Measurements from ENCODE around the gene ETV6. TPM values are rescaled to one million over a fixed set of nuclear protein-coding genes. Genes with fewer than 3 reads are reported as not detected.

The ETV6 gene
- total RNA-seq, 1 donor from 2014 or later = 25.3 TPM

DNA sequence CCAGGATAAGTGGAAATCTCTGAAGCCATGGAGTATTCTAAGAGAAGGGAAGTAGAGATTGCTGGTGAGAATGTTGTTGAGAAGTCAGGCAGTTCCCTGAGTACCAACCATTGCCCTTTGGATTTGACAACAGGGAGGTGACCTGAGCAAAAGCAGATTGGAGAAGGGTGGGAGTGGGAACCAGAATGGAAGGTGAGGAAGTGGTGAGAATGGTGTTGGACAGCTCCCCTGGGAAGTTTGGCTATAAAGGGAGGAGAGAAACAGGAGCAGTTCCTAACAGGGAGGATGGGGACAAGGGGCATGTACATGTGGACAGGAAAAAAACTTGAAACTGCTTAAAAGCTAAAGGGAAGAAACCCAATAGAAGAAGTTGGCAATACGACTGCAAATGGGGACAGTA is 198.1 kb downstream of the ETV6 start:
- intact Hi-C loops (cut with micrococcal nuclease) = no loop called here

DNA sequence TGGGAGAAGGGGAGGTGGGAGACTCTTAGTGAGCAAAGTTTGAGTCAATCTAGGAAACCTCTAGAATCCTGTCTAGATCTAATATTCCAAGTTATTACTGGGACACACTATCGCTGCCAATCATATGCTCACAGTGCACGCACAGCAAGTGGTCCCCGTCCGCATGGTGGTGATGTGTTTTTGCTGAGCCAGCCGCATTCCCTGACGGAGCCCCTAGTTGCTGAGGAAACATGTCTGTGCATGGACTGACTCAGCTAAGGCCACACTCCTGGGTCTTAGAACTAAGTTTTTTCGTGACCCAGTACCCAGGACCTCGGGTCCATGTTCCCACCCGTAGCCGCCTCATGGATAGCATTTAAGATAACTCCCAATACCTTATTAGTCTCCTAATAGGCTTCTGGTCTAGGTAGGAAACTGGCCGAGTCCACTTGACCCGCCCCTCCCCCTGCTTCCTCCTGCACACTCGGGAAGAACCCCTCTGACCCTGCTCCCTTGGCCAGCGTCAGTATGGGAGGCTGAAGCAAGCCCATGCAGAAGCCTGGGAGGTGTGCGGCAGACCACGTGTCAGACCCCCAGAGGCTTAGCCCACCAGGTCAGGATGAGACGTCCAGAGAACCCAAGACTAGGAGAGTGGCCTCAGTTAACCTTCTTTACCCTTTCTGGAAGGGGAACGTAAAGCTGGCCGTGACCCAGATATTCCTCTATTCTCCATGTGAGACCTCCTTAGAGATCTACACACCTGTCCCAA is 200.5 kb downstream of the ETV6 start:
- intact Hi-C loops (cut with micrococcal nuclease) = no loop called here

DNA sequence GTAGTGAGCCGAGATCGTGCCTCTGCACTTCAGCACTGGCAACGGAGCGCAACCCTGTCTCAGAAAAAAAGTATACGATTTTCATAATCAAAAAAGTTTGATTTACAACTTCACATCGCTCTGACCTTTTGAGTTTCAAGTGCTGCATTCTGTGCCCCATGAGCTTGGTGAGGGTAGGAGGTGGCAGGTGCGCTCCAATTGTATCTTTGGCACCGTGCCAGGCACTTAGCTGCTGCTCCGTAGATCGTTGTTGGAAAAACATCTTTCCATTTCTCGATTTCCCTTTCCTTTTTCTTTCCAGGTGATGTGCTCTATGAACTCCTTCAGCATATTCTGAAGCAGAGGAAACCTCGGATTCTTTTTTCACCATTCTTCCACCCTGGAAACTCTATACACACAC is 203.7 kb downstream of the ETV6 start:
- intact Hi-C loops (cut with micrococcal nuclease) = no loop called here

DNA sequence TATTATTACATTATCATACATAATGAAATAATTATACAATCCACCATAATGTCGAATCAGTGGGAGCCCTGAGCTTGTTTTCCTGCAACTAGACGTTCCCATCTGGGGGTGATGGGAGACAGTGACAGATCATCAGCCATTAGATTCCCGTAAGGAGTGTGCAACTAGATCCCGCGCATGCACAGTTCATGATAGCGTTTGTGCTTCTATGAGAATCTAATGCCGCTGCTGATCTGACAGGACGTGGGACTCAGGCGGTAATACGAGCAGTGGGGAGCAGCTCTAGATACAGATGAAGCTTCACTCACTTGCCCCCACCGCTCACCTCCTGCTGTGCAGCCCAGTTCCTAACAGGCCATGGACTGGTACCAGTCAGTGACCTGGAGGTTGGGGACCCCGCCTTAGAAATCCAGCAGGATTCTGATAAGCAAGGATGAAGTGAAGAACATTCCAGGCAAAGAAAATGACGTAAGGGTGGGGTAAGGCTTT is 204.6 kb downstream of the ETV6 start:
- intact Hi-C loops (cut with micrococcal nuclease) = no loop called here

DNA sequence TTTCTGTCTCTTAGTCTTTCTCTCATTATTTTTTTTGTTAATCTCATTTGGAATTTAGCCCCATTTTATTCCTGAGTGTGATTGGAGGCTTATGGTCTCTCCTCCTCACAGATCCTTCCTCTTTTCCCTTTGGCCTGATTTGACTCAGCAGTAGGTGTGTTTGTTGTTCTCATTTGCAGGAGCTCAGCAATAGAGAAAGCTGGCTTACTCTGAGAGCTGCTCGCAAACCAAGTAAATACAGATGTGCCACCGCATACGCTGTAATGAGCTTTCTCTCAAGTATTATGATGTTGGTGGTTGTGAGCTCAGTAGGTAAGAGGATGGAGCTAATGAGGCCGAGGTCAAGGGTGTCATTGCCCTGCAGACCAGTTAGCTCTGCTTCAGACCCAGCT is 206.5 kb downstream of the ETV6 start:
- intact Hi-C loops (cut with micrococcal nuclease) = no loop called here

DNA sequence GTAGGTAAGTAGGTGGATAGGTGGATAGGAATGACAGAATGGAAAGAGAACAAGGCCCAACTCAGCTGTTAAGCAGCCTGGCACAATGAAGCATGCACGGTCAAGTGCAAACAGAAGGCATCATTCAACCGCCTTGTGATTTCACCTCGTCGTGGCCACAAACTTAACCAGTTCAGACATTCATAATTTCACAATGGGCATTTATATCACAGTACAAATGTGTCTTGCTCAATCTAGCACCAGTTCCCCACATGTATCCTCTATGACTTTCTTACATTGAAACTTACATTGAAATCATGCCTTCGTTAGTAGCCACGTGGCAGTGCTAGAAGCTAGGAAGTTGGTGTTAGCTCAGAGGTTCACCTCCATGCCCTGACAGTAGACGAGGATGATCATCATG is 207.5 kb downstream of the ETV6 start:
- intact Hi-C loops (cut with micrococcal nuclease) = no loop called here

DNA sequence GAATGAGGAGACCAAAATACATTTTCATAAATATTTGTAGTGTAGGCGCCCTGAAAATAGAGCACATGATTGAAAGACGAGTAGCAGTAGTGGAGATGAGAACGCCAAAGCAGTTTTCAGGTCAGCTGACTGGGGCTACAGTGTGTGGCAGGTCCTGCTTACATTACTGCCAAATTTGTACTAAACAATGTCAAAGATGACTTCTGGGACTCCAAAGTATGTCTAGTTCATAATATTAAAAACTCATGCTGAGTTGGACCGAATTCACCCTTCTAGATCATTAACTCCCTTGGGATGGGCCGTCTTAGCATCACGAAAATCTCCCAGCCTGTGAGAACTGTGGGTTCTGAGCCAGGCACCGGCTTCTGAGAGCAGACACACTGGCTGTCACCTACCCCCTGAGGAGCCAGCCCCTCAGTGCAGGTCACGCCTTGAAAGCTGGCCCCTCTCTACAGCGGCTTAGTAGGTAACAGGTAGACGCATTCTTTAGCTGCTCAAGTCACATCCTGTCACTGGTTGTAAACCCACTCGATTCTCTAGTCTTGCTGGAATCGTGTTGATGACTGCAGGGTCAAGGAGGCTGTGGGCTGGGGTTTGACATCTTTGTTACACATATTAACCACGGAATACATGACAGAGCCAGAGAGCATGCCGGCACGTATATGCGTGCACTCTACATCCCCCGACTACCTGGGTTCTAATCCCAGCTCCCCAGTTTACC is 210.4 kb downstream of the ETV6 start:
- intact Hi-C loops (cut with micrococcal nuclease) = no loop called here

DNA sequence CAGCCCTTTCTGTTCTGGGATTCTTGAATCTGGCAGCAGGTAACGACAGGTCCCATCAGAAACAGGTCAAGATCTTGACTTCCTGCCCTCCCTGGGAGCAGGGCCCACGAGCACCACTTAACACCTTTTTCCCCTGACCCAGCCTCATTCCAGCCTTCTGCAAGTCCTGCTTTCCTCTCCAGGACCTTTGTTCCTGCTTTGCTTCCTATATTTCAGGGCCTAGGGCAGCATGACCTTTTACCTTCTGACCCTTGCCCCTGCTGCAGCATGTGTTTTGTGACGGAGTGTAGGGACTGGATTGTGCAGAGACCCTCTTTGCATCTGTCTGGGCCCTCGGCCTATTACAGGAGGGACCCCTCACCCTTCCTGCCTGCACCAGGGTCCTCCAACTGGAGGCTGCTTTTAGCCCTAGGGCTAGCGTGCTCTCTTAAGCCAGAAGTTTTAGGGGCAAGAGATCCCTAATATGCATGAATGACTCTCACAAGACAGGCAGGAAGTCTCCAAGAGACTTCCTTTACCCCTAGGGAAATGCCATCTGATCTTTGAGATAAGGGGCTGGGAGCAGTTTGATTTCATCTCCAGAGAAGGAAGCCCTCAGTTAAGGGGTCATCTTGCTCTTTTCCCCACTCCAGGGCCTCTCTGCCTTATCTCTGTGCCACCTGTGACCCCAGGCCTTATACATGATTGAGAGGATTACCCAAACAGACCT is 211.8 kb downstream of the ETV6 start:
- intact Hi-C loops (cut with micrococcal nuclease) = no loop called here

DNA sequence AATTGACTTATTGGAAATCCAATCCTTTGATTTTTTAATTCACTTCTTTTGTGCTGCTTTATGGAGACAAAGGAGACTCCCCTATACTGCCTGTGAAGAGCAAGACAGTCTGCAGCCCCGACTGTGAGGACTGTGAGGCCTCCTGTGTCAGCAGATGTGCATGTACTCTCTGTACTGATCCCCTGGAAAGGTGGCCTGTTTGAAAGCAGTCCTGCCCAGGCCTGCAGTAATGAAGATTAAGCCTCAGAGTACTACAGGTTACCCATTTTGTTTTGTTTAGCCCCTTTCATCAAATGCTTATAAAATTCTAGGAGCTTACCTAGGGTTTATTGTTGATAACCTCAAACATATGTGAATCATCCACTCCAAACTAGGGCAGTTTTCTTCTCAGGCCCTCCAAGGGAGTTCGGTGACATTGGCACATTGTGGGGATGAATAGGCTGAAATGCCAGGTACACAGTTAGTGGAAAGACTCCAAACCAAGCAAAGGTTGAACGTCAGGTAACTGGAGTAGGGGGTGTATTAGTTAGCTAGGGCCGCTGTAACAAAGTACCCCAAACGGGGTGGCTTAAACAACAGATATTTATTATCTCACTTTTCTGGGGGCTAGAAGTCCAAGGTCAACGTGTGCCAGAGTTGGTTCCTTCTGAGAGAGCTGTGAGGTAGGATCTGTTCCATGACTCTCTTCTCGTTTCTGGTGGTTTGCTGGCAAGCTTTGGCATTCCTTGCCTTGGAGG is 212.6 kb downstream of the ETV6 start:
- intact Hi-C loops (cut with micrococcal nuclease) = no loop called here

DNA sequence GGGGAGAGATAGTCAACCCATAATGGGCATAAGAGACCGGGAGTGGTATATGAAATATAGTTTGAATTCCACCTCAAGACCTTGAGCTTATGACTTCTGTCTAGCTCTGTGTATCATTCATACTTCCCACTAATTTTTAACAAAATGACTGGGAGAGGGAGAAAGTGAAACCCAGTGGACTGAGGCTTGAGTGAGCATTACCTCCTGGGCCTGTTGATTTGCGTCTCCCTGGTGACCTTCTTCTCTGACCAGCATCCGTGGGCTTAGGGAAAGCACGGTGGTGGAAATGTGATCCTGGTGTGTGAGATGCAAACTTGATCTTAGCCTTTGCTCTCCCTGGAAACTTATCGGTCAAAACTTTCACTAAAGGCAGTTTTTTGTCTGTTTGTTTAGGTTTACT is 213.3 kb downstream of the ETV6 start:
- intact Hi-C loops (cut with micrococcal nuclease) = no loop called here

DNA sequence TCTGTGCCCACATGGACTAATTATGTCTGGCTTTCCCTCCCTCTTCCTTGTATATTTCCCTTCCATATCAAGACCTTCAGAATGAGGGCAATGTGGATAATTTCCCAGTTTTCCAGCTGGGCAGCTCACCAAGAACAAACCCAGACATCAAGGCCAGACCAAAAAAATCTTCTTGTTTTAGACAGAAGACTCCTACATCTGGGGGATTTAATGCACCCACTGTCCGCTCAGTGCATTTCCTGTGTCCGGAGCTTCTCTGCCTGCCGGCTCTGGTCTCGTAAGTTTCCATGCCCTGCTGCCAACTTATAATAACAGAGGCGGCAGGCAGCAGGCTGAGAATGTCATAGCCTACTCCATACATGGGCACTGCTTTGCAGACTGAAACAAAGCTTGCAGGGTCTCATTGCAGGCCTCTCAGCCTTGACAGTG is 214.0 kb downstream of the ETV6 start:
- intact Hi-C loops (cut with micrococcal nuclease) = no loop called here

DNA sequence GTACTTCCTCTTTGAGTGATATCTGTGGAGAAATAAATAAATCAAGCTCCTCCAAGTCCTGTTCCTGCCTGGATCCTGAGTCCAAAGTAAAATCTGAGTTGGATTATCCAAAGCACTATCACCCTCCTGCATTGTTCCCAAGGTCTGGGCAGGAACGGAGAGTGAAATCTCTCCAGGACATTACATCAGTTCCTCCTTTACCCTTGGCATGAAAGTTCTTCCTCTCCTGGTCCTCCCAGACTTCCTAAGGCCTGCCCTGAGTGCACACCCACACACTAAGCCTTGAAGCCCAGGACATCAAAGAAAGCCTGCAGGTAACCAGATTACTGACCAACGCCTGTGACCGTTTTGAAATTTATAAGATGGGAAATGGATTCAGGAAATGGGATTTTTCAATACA is 214.5 kb downstream of the ETV6 start:
- intact Hi-C loops (cut with micrococcal nuclease) = no loop called here

DNA sequence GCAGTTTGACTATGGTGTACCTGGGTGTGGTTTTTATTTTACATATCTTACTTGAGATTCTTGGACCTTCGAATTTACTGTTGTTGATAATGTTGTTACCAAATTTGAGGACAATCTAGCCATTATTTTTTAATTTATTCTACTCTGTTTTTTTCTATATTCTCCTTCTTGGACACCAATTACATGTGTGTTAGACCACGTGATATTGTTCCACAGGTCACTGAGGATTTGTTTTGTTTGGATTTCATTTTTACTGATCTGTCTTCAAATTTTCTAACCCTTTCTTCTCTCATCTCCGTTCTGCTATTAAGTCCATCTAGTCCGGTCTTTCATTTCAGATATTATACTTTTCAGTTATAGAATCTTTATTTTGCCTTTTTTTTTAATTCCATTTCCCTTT is 216.3 kb downstream of the ETV6 start:
- intact Hi-C loops (cut with micrococcal nuclease) = no loop called here

DNA sequence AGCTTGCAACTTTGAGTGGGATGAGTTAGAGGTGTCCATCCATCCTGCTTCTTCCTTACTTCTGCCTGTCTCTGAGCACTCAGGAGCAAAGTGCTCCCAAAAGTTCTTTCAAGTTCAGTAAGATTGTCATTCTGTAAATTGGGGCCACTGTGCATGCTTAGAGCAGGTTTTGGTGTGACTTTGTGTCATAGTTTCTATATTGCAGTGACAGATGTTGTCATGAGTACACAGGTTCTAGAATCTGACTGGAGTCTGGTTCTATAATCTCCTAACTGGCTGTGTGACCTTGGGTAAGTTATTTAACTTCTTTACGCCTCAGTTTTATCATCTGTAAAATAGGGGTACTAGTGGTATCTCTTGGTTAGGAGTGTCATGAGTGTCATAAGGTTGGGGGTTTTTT is 218.6 kb downstream of the ETV6 start:
- intact Hi-C loops (cut with micrococcal nuclease) = no loop called here

DNA sequence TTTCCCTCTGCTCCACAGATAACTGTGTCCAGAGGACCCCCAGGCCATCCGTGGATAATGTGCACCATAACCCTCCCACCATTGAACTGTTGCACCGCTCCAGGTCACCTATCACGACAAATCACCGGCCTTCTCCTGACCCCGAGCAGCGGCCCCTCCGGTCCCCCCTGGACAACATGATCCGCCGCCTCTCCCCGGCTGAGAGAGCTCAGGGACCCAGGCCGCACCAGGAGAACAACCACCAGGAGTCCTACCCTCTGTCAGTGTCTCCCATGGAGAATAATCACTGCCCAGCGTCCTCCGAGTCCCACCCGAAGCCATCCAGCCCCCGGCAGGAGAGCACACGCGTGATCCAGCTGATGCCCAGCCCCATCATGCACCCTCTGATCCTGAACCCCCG is 219.9 kb downstream of the ETV6 start:
- intact Hi-C loops (cut with micrococcal nuclease) = no loop called here

DNA sequence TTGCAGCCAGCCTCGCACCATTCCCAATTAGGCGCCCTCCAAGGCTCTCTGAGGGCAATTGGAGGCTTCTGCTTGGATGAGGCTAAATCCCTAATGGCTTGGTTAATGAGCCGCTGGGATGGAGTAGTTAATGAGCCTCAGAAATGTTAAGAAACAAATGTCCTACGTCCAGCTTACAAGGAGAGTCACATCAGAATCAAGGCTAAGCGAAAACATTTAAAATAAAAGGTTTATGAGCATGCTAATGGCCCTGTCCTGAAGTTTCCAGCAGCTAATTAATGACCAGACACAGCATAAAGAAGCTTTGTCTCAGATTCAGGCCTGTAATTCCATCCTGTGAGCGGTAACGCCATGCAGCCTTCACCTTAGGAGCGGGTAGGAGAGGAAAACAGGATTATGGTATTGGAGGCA is 220.6 kb downstream of the ETV6 start:
- intact Hi-C loops (cut with micrococcal nuclease) = no loop called here

DNA sequence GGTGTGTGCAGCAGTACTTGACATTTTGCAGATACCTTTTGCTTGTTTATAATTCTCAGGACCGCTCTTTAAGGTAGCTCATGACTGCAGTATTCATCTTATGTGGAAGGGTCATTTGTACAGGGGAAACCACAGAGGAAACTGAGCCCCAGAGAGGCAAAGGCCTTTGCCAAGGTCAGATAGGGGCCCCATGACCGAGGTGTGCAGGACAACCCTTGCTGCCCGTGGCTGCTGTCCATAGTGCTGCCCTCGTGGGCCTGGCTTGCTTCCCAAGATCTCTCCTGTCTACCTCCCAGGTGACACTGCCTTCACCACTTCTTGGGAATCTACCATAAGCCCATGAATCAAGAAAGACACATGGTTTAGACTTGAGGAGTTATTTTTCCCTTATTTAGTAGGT is 222.6 kb downstream of the ETV6 start:
- intact Hi-C loops (cut with micrococcal nuclease) = no loop called here

DNA sequence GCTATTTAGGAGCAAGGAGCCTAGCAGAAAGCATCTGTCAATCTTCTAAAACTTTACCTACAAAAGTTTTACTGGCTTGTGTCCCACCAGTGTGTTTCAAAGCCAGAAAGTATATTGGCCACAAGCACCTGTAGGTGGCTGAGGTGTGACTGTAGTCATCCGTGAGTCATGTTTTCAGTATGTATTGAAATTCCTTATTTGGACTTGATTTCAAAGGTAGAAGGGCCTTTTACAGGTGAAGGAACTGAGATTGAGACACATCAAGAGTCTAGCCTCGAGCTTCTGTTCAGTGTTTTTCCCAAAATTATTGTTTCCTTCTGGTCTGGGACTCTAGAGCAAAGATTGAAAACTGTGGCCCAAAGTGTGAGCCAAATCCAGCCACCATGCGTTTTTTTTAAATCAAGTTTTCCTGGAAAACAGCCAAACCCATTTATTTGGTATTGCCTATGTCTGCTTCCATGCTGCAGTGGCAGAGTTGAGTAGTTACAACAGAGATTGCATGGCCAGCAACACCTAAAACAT is 226.0 kb downstream of the ETV6 start:
- intact Hi-C loops (cut with micrococcal nuclease) = no loop called here

DNA sequence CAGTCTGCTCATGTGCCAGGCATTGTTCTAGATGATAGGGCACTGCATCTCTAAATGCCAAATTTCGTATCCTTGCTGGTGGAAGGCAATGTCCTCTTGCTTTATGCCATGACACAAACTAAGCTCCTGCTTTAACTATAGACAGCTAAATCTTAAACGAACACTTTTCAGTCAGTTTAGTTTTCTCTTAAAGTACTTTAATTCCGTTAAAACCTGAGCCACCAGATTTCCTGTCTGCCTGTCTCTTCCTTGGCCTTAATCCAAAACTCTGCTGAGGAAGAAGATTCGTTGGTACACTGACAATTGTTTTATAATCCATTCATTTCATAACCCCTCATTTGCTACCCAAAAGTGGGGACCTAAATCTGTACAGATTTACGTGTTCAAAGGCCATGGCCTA is 226.8 kb downstream of the ETV6 start:
- intact Hi-C loops (cut with micrococcal nuclease) = no loop called here

DNA sequence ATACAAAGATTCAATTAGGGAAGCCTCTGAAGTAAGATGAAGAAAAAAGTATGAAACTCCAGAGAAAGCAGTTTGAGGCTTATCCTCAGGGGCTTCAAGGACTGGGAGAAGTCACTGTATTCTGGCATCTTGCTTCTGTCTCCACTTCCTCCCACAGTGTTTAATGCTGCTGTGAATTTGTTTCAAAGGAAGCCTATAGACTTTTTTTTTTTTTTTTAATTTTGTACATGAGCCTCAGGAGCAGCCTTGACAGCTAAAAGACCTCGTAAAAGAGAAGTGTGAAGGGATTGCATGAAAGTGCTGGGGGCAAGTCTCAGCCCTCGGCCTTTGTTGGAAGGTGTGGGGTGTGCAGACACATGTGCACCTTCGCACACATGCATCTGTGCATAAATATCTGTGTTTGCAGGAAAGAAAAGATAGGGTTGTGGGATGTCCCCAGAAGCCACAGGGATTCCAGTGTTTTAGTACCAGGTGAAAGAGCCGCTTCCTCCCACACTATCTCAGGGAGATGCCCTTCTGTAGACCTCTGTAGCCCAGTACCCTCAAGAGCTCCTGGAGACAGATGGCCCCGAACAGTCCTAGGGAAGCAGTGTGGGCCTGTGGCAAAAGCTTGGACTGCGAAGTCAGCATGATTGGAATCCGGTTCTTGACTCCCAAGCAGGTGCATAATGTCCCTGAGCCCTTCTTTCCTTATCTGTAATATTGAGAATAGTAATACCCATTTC is 227.8 kb downstream of the ETV6 start:
- intact Hi-C loops (cut with micrococcal nuclease) = no loop called here
